Esophagus muscularis mucosa (tissue), 3 donors: ENCODE data around the gene WASHC3.

Experiments used
- CTCF ChIP-seq, 3 experiments: fragments of 200-600 bp in 2 of 3; fragments of 450-650 bp in 1 of 3; sonication (generic) in 2 of 3; IDR thresholded peaks; one replicate each; pipeline ENCODE4 v1.5.1; 2017 to 2019; ENCODE audit warnings: antibody characterized with exemption in 3 of 3, mild to moderate bottlenecking in 2 of 3, moderate library complexity in 1 of 3
- POLR2A ChIP-seq: fragments of 450-650 bp; IDR thresholded peaks from one replicate; pipeline ENCODE4 v1.6.1; 2017; ENCODE audit warnings: antibody characterized with exemption, moderate library complexity, mild to moderate bottlenecking, low read depth

- no peak for TF ChIP-seq CTCF (IDR thresholded peaks at IDR 0.05)
- no peak for TF ChIP-seq POLR2A
Measured at GRCh38 chr12:102051431-102051965, 10.3 kb downstream of the WASHC3 start.
